GM21717 (cell line): ENCODE measurements around the gene CYFIP1.

ENCODE experiments used
- ATAC-seq: cut with Tn5 transposase; IDR thresholded peaks from one replicate; pipeline ENCODE4 v1.9.1; 2021; ENCODE audit warnings: mild to moderate bottlenecking, moderate library complexity; ENCODE audit not compliant: unreplicated experiment

The CYFIP1 gene

GRCh38 chr15:22892333-22892732 is 87.8 kb downstream of the CYFIP1 start:
- ATAC-seq: no peak

DNA sequence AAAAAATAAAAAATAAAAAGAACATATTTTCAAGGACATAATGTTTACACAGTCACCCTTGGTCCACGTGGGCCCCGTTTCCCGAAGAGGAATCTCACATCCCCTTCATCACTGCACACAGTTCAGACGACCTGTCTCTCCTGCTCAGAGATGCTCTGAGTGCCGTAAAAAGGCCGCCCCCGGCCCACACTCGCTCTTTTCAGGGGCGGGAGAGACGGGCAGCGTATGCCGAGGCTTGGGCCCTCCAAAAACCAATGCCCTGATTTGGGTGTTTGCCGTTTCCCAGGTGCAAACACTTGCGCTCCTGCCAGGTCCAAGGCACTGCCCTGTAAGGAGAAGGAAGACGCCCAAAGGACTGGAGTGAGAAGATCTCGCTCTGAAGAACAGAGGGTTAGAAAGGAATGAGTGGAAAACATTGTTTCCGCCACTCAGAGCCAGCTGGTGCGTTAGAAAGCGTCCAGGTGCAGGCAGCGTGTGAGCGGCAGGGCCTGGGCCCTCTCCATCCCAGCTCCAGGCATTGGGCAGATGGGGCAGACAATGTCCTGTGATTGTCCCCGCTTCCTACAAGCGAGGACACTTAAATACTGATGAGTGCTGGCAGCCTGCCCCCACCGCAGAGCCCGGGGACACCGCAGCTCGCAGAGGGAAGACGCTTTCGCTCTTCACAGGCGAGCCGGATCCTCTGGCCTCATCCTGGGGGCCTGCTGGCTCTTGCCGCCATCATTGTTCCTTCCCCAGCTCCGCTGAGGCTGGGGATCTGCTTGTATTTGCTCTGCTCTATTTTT is 88.5 kb downstream of the CYFIP1 start:
- no peak for ATAC-seq

GRCh38 chr15:22890296-22890695 is 89.9 kb downstream of the CYFIP1 start:
- no peak for ATAC-seq

- ATAC-seq: no peak
Observed at GRCh38 chr15:22889146-22889818, 90.9 kb downstream of the CYFIP1 start.

GRCh38 chr15:22888120-22888859 is 91.9 kb downstream of the CYFIP1 start:
- ATAC-seq: no peak

- no peak for ATAC-seq
Observed at GRCh38 chr15:22887157-22887951, 92.8 kb downstream of the CYFIP1 start.

GRCh38 chr15:22885120-22885519 is 95.0 kb downstream of the CYFIP1 start:
- ATAC-seq: no peak

- no peak for ATAC-seq
Observed at GRCh38 chr15:22884344-22884743, 95.8 kb downstream of the CYFIP1 start.

DNA sequence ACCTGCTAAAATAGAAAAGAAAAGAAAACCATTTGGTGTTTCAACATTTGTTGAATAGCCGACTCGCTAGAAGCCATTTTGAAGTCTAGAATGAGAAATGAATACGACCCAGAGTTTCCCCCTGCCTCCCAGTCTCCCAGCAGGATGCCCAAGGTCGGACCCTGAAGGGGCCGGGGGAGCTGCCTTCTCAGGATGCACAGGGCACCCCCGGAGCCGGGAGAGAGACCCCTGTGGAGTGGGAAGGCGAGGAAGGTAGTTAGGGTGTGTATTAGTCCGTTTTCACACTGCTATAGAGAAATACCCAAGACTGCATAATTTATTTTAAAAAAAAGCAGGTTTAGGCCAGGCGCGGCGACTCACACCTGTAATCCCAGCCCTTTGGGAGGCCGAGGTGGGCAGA is 97.0 kb downstream of the CYFIP1 start:
- no peak for ATAC-seq

GRCh38 chr15:22881739-22882440 is 98.3 kb downstream of the CYFIP1 start:
- ATAC-seq: no peak

DNA sequence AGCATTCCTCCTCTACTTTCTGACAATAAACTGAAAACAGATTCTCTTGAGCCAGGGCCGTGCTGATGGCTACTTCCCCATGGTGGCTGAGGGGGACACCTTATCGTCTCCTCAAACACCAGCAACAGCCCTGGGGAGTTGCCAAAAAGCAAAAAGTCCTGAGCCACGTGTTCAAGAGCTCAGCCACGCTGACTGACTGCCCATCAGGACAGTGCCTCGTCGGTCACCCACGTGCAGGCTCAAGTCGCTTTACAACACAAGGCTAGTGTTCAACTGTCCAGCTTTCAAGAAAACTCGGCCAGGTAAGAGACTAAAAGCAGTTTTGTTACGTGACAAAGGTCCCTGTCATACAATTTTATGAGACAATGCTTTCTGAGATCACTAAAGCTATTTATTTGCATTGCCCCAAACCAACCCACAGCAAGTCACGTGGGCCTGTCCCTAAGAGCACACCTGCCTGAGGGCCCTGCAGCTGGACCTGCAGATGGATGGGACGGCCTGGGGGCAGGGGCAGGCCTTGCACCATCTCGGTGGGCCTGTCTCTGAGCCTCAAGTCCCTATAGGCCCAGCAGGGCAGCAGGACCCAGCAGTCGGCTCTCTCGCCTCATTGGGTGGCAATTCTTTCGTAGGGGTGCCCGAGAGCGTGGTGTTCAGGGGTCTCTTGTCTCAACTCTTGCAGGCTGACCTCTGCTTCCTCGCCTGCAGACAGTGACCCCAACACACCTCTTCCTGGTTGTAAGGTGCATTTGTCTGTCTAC is 99.0 kb downstream of the CYFIP1 start:
- ATAC-seq: no peak

DNA sequence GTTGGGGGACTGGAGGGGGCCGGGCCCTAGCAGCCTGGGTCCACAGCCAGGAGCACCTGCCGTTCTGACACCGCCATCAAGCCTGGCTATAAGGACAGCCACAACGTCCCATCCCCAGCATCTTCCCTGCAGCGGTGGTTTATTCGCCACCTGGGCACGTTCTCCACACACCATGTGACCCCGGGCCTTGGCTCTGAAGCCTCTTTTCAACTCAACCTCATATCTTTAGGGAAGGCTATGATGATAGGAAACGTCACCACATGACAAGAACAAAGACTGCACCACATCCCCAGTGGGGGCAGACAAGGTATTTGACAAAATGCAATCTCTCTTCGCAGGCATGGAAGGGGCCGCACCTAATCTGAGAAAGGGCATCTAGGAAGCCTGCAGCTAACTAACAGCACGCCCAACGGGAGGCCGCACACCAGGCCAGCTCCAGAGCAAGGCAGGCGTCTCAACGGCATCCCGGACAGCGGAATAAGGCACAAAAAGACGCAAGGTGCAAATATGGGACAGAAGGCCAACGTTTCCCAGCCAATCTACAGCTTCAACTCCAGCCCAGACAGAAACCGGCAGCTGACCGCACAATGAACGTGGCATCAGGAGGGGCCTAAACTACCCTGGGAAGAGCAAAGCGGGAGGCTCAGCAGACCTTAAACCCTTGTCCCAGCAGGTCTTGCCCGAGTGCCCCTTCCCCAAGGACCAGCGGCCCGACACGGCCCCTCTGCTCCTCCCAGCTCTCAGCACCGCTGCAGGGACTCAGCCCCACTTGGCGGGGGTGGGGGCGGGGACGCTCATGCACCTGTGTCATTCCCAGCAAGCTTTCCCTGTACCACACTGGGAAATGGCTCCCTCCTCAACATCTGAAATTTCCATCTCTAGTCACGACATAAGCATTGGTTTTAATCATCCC is 99.8 kb downstream of the CYFIP1 start:
- no peak for ATAC-seq

DNA sequence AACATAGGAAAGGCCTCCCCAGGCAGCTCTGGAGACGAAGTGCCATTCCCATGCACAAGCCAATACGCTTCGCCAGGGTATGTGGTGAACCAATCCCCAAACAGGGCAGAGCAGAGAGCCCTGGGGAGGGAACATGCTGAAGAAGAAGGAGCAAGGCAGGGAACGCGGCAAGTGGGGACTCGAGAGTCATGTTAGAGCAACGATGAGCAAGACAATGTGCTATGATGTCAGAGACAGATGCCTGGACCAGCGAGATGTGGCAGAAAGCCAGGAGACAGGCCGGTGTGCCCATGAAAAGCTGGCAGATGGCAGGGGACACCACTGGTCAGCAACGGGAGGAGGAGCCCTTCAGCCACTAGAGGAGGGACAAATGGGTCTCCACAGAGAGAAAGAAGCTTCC is 102.1 kb downstream of the CYFIP1 start:
- no peak for ATAC-seq

- ATAC-seq: no peak
Observed at GRCh38 chr15:22877607-22878006, 102.6 kb downstream of the CYFIP1 start.

DNA sequence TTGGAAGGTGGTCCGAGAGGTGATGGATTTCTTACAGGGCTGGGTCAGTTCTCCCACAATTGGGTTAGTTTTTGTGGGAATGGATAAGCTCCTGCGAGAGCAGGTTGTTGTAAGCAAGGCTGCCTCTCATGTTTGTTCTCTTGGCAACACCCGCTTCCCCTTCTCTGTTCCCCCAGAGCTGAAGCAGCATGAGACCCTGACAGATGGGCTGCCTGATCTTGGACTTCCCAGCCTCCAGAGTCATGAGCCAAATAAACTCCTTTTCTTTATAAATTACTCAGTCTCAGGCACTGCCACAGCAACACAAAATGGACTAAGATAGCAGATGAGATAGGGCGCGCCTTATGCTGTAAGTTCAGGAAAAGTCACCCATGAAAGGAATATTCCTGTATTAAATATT is 103.1 kb downstream of the CYFIP1 start:
- ATAC-seq: no peak

- ATAC-seq: no peak
Observed at GRCh38 chr15:22874966-22875365, 105.2 kb downstream of the CYFIP1 start.

- no peak for ATAC-seq
Observed at GRCh38 chr15:22874256-22874655, 105.9 kb downstream of the CYFIP1 start.

DNA sequence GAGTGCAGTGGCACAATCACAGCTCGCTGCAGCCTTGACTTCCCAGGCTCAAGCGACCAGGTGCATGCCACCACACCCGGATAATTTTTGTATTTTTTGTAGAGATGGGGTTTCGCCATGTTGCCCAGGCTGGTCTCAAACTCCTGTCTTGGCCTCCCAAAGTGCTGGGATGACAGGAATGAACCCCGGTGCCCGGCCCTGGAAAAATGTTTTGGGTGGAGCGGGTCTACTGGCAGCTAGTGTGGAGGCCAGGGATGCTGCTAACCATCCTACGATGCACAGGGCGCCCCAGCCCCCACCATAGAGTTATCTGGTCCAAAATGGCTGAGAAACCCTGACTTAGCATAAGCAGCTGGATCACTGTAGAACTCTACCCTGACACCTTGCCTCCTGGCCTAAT is 106.3 kb downstream of the CYFIP1 start:
- ATAC-seq: no peak
